OCI-LY1 (cell line): ENCODE measurements around the gene CHAT.

Source experiments
- H2AFZ ChIP-seq: fragments of 200-600 bp; sonication (generic), shearing (Covaris generic); 2 replicates; pipeline ENCODE4 v1.6.0; 2014; ENCODE audit warnings: antibody characterized with exemption, mild to moderate bottlenecking, low read length
- H3F3A ChIP-seq: fragments of 200-600 bp; sonication (generic), shearing (Covaris generic); 2 replicates; pipeline ENCODE4 v1.6.0; 2014; ENCODE audit warnings: mild to moderate bottlenecking, antibody characterized with exemption, low read length, moderate library complexity; ENCODE audit not compliant: insufficient read depth
- H3K27ac ChIP-seq: fragments of 200-600 bp; sonication (generic); 2 replicates; pipeline ENCODE4 v1.5.1; 2014; ENCODE audit warnings: low read length, mixed run types, mild to moderate bottlenecking, low read depth; ENCODE audit not compliant: poor library complexity, severe bottlenecking
- H3K27me3 ChIP-seq: fragments of 200-600 bp; sonication (generic); 2 replicates; pipeline ENCODE4 v1.6.0; 2014; ENCODE audit warnings: antibody characterized with exemption, mild to moderate bottlenecking, low read length, moderate library complexity; ENCODE audit not compliant: insufficient read depth
- H3K36me3 ChIP-seq: fragments of 200-600 bp; sonication (generic); 2 replicates; pipeline ENCODE4 v1.6.1; 2014; ENCODE audit warnings: mild to moderate bottlenecking, antibody characterized with exemption, low read length, moderate library complexity, mixed read lengths; ENCODE audit not compliant: insufficient read depth
- H3K4me1 ChIP-seq: fragments of 200-600 bp; sonication (generic); 2 replicates; pipeline ENCODE4 v1.5.1; 2014; ENCODE audit warnings: mild to moderate bottlenecking, low read length, moderate library complexity; ENCODE audit not compliant: insufficient read depth, severe bottlenecking
- H3K4me2 ChIP-seq: fragments of 200-600 bp; sonication (generic), shearing (Covaris generic); 2 replicates; pipeline ENCODE4 v1.6.1; 2014; ENCODE audit warnings: low read length
- H3K4me3 ChIP-seq: fragments of 200-600 bp; sonication (generic); 2 replicates; pipeline ENCODE4 v1.5.1; 2014; ENCODE audit warnings: low read length, low read depth, mild to moderate bottlenecking, mixed read lengths; ENCODE audit not compliant: poor library complexity, severe bottlenecking
- H3K79me2 ChIP-seq: fragments of 200-600 bp; shearing (Covaris generic); 2 replicates; pipeline ENCODE4 v1.6.1; 2016; ENCODE audit warnings: mixed run types, low read length, mixed read lengths; ENCODE audit not compliant: insufficient read depth
- H3K9ac ChIP-seq: fragments of 200-600 bp; sonication (generic), shearing (Covaris generic); 2 replicates; pipeline ENCODE4 v1.6.1; 2014; ENCODE audit warnings: mild to moderate bottlenecking, low read length, mixed read lengths
- H3K9me2 ChIP-seq: fragments of 200-600 bp; sonication (generic), shearing (Covaris generic); 2 replicates; pipeline ENCODE4 v1.6.1; 2014; ENCODE audit warnings: low read depth, mild to moderate bottlenecking, low read length, mixed read lengths
- H3K9me3 ChIP-seq: fragments of 200-600 bp; shearing (Covaris generic); 2 replicates; pipeline ENCODE4 v1.6.1; 2014; ENCODE audit warnings: low read length, mixed read lengths
- H4K20me1 ChIP-seq: fragments of 200-600 bp; sonication (generic), shearing (Covaris generic); 2 replicates; pipeline ENCODE4 v1.6.0; 2016; ENCODE audit warnings: mild to moderate bottlenecking, low read length; ENCODE audit not compliant: insufficient read depth
- EZH2 ChIP-seq: fragments of 200-600 bp; sonication (generic), shearing (Covaris generic); IDR thresholded peaks from 2 replicates; pipeline ENCODE4 v1.8.0; 2017; ENCODE audit warnings: borderline replicate concordance, mixed run types, mild to moderate bottlenecking, antibody characterized with exemption, low read length, moderate library complexity, mixed read lengths
- TF ChIP-seq, protein P1 (sequence below): fragments of 200-600 bp; sonication (generic), shearing (Covaris generic); IDR thresholded peaks from 2 replicates; pipeline ENCODE4 v1.5.1; 2017; ENCODE audit warnings: mild to moderate bottlenecking, antibody characterized with exemption, low read length, moderate library complexity, mixed read lengths

CHAT gene

DNA sequence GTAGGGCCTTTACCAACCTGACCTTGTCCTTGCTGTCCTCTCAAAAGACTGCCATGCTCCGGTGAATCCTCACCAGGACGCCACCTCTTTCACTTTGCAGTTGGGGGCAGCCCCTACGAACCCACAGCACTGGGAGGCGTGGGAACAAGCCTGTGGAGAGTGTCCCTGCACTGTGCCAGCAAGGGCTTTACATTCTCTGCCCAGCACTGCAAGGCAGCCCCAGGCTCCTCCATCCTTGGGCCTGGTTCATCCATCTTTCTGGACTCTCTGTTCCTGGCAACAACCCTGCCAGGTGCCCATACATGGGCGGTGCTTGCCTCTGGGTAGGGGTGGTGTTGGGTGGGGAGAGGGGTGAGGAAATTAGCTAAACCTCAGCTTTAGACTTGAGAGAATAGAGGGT is 1.4 kb downstream of the CHAT start:
- Histone ChIP-seq H3K9ac (no peak overlapping the region), H3K4me3 (no peak overlapping the region)

DNA sequence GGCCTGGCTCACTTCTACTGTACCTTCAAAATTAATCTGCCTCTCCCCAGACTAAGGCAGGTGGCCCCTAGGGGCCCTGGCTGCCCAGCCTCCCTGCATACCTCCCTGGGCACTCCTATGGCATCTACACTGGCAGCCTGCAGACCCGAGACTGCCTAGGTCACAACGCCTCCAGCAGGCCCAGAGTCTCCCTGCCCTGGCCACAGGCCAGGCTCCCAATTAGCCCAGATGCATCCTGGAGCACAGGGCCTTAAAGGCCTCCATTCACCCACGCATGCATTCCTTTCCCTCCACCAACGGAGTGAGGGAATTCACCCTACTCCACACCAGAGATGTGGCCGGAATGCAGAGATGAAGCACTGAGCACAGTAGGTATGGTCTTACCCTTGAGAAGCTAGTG is 1.9 kb downstream of the CHAT start:
- TF ChIP-seq, protein P1, sequence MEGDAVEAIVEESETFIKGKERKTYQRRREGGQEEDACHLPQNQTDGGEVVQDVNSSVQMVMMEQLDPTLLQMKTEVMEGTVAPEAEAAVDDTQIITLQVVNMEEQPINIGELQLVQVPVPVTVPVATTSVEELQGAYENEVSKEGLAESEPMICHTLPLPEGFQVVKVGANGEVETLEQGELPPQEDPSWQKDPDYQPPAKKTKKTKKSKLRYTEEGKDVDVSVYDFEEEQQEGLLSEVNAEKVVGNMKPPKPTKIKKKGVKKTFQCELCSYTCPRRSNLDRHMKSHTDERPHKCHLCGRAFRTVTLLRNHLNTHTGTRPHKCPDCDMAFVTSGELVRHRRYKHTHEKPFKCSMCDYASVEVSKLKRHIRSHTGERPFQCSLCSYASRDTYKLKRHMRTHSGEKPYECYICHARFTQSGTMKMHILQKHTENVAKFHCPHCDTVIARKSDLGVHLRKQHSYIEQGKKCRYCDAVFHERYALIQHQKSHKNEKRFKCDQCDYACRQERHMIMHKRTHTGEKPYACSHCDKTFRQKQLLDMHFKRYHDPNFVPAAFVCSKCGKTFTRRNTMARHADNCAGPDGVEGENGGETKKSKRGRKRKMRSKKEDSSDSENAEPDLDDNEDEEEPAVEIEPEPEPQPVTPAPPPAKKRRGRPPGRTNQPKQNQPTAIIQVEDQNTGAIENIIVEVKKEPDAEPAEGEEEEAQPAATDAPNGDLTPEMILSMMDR = no peak
- Histone ChIP-seq H3K9ac (no peak overlapping the region), H3K79me2 (no peaks in the 10 kb centered on the region), H3K27me3 (no peaks in the 10 kb centered on the region), H4K20me1 (no peaks in the 10 kb centered on the region), H3K4me1 (no peaks in the 10 kb centered on the region), H3K27ac (no peak overlapping the region), H3K9me3 (no peaks in the 10 kb centered on the region), H3F3A (no peaks in the 10 kb centered on the region), H3K36me3 (no peaks in the 10 kb centered on the region), H3K9me2 (no peaks in the 10 kb centered on the region), H3K4me3 (no peak overlapping the region), H3K4me2 (no peak overlapping the region), H2AFZ (no peak overlapping the region)

More for the DNA sequence above, 1.4 kb downstream of the CHAT start:
- H3K36me3 ChIP-seq = no peaks in the 10 kb centered on the region
- H3K4me1 ChIP-seq = no peaks in the 10 kb centered on the region
- no peak overlapping the region for H3K27ac ChIP-seq
- no peak overlapping the region for H2AFZ ChIP-seq
- H4K20me1 ChIP-seq = no peaks in the 10 kb centered on the region
- TF ChIP-seq, protein P1 = no peak
- TF ChIP-seq EZH2 = no peak
- no peak overlapping the region for H3K4me2 ChIP-seq
- H3K27me3 ChIP-seq = no peaks in the 10 kb centered on the region
- H3K9me2 ChIP-seq = no peaks in the 10 kb centered on the region
- H3F3A ChIP-seq = no peaks in the 10 kb centered on the region
- no peaks in the 10 kb centered on the region for H3K9me3 ChIP-seq
- H3K79me2 ChIP-seq = no peaks in the 10 kb centered on the region

DNA sequence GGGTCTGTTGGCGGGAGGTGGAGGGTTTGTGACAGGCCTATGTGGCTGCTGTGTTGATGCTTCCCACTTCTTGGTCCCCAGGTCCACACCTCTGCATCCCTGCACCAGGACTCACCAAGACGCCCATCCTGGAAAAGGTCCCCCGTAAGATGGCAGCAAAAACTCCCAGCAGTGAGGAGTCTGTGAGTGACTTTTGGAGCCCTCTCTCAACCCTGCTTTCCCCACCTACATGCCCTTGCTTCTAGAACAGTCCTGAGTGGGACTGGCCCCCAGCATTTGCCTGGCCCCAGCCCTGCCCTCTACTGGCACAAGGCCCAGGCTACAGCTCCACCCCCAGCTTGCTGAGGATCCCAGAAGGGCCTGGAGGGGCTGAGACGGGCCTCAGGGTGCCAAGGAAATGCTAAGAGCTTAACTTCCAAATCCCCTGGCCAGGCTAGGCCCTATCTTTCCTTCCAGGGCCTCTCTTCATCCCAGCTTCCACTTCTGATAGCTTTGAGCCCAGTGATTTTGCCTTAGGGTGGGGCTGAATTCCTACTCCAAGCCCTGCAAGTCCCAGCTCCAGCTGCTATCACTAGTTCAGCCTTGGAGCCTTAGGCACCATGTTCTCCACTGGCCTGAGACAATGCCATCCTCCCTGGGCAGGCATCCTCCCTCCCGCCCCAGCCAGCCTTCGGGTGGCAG is 2.7 kb downstream of the CHAT start:
- no peaks in the 10 kb centered on the region for H3K27me3 ChIP-seq
- no peaks in the 10 kb centered on the region for H3K9me3 ChIP-seq
- no peaks in the 10 kb centered on the region for H4K20me1 ChIP-seq
- H3K4me1 ChIP-seq = no peaks in the 10 kb centered on the region
- H3K79me2 ChIP-seq = no peaks in the 10 kb centered on the region
- no peaks in the 10 kb centered on the region for H3K36me3 ChIP-seq
- H3K4me2 ChIP-seq = no peak overlapping the region
- H3K9ac ChIP-seq = no peak overlapping the region
- no peaks in the 10 kb centered on the region for H3K9me2 ChIP-seq
- no peak overlapping the region for H2AFZ ChIP-seq
- no peak for TF ChIP-seq EZH2
- TF ChIP-seq, protein P1 = no peak
- no peak overlapping the region for H3K4me3 ChIP-seq
- H3F3A ChIP-seq = no peaks in the 10 kb centered on the region
- H3K27ac ChIP-seq = no peak overlapping the region
